NCI-H2107 (cell line): ENCODE data around the gene CDH12.

Experiments used
- DNase-seq: peaks from one replicate; lab custom pipeline; 2025; lab: John Stamatoyannopoulos, UW

The CDH12 gene

DNA sequence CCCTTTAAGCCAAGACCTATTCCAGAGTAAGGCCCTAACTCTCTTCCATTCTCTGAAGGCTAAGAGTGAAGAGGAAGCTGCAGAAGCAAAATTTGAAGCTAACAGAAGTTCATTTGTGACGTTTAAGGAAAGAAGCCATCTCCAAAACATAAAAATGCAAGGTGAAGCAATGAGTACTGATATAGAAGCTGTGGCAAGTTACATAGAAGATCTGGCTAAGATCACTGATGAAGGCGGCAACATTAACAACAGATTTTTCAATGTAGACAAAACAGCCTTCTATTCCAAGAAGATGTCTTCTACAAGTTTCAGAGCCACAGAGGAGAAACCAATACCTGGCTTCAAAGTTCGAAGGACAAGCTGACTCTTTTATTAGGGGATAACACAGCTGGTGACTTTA, 1143.4 kb downstream of the CDH12 start:
- DNase-seq: no peak

DNA sequence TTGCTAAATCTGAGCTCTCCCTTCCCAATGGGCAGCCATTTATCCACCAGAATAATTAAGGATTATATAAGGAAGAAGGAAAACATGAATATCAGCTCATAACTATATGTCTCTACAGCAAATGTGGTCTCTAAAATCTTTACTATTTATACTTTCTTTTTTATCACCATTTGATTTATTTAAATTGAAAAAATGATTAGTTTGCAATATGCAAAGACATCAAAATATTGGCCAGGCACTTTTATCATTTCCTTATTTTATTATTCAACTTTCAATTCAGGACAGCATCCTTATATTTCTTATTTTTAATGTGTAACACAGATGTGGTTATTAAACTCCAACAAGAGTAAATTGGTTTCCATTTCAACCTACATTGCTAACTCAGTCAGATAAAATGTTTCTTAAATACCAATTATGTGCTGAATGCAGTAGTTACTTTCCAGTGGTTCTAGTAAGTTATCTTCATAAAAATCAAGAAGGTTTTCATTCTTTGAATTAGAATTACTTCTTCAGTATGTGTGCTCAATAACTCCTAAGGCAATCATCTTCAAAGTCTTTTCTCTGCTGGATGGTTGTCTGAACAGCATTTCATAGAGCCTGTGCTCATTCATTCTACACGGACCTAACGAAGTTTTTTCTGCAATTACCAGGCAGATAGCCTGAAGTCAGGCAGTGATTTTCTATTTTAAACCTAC, 1148.0 kb downstream of the CDH12 start:
- no peak for DNase-seq

DNA sequence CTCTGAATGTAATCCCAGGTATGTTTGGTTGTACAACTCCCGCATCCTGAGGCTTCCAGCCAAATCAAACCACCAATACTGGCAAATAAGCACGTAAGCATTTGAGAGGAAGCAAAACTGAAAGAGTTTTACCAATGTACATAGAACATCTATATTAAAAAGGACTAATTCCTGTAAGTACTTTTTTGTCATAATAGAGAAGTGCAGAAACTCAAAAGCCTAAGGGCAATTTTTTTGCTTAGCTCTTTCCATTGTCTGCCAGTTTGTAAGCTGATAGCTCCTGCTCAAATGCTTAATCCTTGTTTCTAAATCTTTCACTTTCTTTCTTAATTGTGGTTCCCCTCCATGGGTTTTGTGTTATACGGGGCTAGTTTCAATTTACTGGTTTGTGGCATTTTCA, 1151.8 kb downstream of the CDH12 start:
- no peak for DNase-seq
